ENCODE measurements around the gene NUDT8.

The NUDT8 gene

DNA sequence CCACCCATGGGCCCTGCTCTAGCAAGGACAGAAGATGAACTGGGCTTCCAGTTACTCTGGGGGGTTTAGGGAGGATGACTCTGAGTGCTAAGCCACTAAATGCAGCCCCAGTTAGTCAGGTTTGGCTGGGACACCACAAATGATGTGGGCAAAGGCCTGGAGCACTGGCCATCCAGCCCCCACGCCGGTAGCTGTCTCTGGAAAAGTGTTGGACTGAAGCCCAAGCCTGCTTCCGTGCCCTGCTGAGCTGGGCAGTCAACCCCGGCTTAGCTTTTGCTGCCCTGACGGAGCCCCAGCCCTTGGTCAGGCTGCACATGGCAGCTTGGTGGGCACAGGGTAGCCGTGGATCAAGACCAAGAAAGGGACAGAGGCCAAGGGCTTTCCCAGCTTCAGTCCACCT is 51.8 kb downstream of the NUDT8 start:
- Histone ChIP-seq H3K4me3 (replicated peaks; ENCODE audit: low read depth, low read length) (no peak overlapping the region), H3K27me3 (replicated peaks; ENCODE audit: control insufficient read depth, insufficient read depth, low read length) (no peaks in the 10 kb centered on the region; the same call in 1 of the 2 replicates), H3K36me3 (ENCODE audit: control insufficient read depth, insufficient read depth, low read length) (no peaks in the 10 kb centered on the region)
- DNase-seq (ENCODE audit: extremely low read depth, insufficient read length): no peak
- no peak for TF ChIP-seq CTCF (IDR thresholded peaks at IDR 0.05; ENCODE audit: insufficient read depth, low read length, poor library complexity, severe bottlenecking)
